Measurements from ENCODE around the gene TSPAN6. TPM values are rescaled to one million over a fixed set of nuclear protein-coding genes. Genes with fewer than 3 reads are reported as not detected.

The TSPAN6 gene
- total RNA-seq, 1 experiment from 2014 or later = 7.2 TPM

GRCh38 chrX:100649550-100650356 lies 13.1 kb upstream of the TSPAN6 start:
- no peak overlapping the region for H3K4me3 ChIP-seq (ENCODE audit: low read depth in 2 of 2, low read length in 2 of 2)
- intact Hi-C loops (cut with micrococcal nuclease; ENCODE audit: unreplicated experiment) = no loop called here
- no peaks in the 10 kb centered on the region for H3K4me1 ChIP-seq (ENCODE audit: control insufficient read depth, insufficient read depth, low read length)
- no peaks in the 10 kb centered on the region for H3K36me3 ChIP-seq (ENCODE audit: control insufficient read depth, insufficient read depth, low read length)
- no peaks in the 10 kb centered on the region for H3K9me3 ChIP-seq (ENCODE audit: control insufficient read depth, insufficient read depth, low read depth, low read length)
- no peak for TF ChIP-seq TCF7L2 (IDR thresholded peaks at IDR 0.05; ENCODE audit: low read depth, low read length)
- no peak for TF ChIP-seq POLR2AphosphoS5 (IDR thresholded peaks at IDR 0.05; ENCODE audit: low read depth, low read length)
- TF ChIP-seq, protein P1, sequence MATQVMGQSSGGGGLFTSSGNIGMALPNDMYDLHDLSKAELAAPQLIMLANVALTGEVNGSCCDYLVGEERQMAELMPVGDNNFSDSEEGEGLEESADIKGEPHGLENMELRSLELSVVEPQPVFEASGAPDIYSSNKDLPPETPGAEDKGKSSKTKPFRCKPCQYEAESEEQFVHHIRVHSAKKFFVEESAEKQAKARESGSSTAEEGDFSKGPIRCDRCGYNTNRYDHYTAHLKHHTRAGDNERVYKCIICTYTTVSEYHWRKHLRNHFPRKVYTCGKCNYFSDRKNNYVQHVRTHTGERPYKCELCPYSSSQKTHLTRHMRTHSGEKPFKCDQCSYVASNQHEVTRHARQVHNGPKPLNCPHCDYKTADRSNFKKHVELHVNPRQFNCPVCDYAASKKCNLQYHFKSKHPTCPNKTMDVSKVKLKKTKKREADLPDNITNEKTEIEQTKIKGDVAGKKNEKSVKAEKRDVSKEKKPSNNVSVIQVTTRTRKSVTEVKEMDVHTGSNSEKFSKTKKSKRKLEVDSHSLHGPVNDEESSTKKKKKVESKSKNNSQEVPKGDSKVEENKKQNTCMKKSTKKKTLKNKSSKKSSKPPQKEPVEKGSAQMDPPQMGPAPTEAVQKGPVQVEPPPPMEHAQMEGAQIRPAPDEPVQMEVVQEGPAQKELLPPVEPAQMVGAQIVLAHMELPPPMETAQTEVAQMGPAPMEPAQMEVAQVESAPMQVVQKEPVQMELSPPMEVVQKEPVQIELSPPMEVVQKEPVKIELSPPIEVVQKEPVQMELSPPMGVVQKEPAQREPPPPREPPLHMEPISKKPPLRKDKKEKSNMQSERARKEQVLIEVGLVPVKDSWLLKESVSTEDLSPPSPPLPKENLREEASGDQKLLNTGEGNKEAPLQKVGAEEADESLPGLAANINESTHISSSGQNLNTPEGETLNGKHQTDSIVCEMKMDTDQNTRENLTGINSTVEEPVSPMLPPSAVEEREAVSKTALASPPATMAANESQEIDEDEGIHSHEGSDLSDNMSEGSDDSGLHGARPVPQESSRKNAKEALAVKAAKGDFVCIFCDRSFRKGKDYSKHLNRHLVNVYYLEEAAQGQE (IDR thresholded peaks at IDR 0.05; ENCODE audit: insufficient read depth in 1 of 2, low read depth in 2 of 2, low read length in 1 of 2) = no peak
- TF ChIP-seq, protein P2, sequence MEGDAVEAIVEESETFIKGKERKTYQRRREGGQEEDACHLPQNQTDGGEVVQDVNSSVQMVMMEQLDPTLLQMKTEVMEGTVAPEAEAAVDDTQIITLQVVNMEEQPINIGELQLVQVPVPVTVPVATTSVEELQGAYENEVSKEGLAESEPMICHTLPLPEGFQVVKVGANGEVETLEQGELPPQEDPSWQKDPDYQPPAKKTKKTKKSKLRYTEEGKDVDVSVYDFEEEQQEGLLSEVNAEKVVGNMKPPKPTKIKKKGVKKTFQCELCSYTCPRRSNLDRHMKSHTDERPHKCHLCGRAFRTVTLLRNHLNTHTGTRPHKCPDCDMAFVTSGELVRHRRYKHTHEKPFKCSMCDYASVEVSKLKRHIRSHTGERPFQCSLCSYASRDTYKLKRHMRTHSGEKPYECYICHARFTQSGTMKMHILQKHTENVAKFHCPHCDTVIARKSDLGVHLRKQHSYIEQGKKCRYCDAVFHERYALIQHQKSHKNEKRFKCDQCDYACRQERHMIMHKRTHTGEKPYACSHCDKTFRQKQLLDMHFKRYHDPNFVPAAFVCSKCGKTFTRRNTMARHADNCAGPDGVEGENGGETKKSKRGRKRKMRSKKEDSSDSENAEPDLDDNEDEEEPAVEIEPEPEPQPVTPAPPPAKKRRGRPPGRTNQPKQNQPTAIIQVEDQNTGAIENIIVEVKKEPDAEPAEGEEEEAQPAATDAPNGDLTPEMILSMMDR (IDR thresholded peaks at IDR 0.05) = no peak
- TF ChIP-seq SIN3A (IDR thresholded peaks at IDR 0.05; ENCODE audit: borderline replicate concordance, insufficient read depth, low read depth, low read length) = no peak
- DNase-seq (ENCODE audit: low read depth, low spot score) = no peak
- in situ Hi-C loops (cut with HindIII; ENCODE audit: low pct_unique_long_range_greater_than_20kb, low sequenced_read_pairs) = no loop called here
- H3K27me3 ChIP-seq (ENCODE audit: control insufficient read depth, insufficient read depth, low read length) = no peaks in the 10 kb centered on the region
- ChIA-PET CTCF (no interaction called here), POLR2A (no interaction called here)
- no TSS peak for BruUV-seq (replicated peaks)
- no peak overlapping the region for H3K27ac ChIP-seq (ENCODE audit: low read length)
- ATAC-seq = no peak

- DNase-seq (ENCODE audit: low read depth, low spot score) (no peak), ATAC-seq (no peak)
- no peaks in the 10 kb centered on the region for H3K9me3 ChIP-seq (ENCODE audit: control insufficient read depth, insufficient read depth, low read depth, low read length)
- H3K4me3 ChIP-seq (ENCODE audit: low read depth in 2 of 2, low read length in 2 of 2) = no peak overlapping the region
- no peak overlapping the region for H3K27ac ChIP-seq (ENCODE audit: low read length)
- TF ChIP-seq TCF7L2 (IDR thresholded peaks at IDR 0.05; ENCODE audit: low read depth, low read length) = no peak
- TF ChIP-seq, protein P1 (IDR thresholded peaks at IDR 0.05; ENCODE audit: insufficient read depth in 1 of 2, low read depth in 2 of 2, low read length in 1 of 2) = no peak
- TF ChIP-seq, protein P2 (IDR thresholded peaks at IDR 0.05) = no peak
- TF ChIP-seq POLR2AphosphoS5 (IDR thresholded peaks at IDR 0.05; ENCODE audit: low read depth, low read length) = no peak
- TF ChIP-seq SIN3A (IDR thresholded peaks at IDR 0.05; ENCODE audit: borderline replicate concordance, insufficient read depth, low read depth, low read length) = no peak
- intact Hi-C loops (cut with micrococcal nuclease; ENCODE audit: unreplicated experiment) (no loop called here), in situ Hi-C loops (cut with HindIII; ENCODE audit: low pct_unique_long_range_greater_than_20kb, low sequenced_read_pairs) (no loop called here)
- ChIA-PET POLR2A (no interaction called here), CTCF (no interaction called here)
- no peaks in the 10 kb centered on the region for H3K36me3 ChIP-seq (ENCODE audit: control insufficient read depth, insufficient read depth, low read length)
- H3K4me1 ChIP-seq (ENCODE audit: control insufficient read depth, insufficient read depth, low read length) = no peaks in the 10 kb centered on the region
- H3K27me3 ChIP-seq (ENCODE audit: control insufficient read depth, insufficient read depth, low read length) = no peaks in the 10 kb centered on the region
- BruUV-seq (replicated peaks) = no TSS peak
These were observed 12.1 kb upstream of the TSPAN6 start for GRCh38 chrX:100648458-100649417.
